ENCODE data around the gene SMAD3.

DNA sequence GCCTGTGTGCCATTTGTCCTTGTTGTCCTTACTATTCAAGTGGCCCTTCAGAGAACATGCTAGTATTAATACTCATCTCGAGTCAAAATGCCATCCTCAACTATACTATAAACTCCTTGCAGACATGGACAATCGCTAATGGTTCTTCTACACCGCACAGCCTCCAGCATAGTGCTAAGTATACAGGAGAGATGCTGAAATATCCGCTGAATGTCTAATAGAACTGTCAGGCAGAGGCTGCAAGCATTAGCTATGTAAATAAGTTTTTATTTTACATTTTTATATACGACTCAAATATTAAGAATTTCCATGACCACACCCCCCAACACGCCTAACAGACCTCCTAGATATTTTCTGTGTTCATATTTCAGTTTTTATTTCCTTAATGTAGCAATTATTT, 149.7 kb downstream of the SMAD3 start:
- no peak for TF ChIP-seq POLR2A (IDR thresholded peaks at IDR 0.05; ENCODE audit: low read length)
- TF ChIP-seq GATA1 (IDR thresholded peaks at IDR 0.05; ENCODE audit: low read depth, low read length): no peak

Measured in erythroblast (primary cell).